22Rv1 (cell line): ENCODE data around the gene GP1BB.

Experiments used
- CTCF ChIP-seq: fragments of 450-650 bp; IDR thresholded peaks from 2 replicates; pipeline ENCODE4 v1.5.1; 2017; ENCODE audit warnings: mild to moderate bottlenecking
- ZFX ChIP-seq: fragments of 450-650 bp; IDR thresholded peaks from 2 replicates; pipeline ENCODE4 v1.6.1; 2017; ENCODE audit warnings: antibody characterized with exemption, borderline replicate concordance

DNA sequence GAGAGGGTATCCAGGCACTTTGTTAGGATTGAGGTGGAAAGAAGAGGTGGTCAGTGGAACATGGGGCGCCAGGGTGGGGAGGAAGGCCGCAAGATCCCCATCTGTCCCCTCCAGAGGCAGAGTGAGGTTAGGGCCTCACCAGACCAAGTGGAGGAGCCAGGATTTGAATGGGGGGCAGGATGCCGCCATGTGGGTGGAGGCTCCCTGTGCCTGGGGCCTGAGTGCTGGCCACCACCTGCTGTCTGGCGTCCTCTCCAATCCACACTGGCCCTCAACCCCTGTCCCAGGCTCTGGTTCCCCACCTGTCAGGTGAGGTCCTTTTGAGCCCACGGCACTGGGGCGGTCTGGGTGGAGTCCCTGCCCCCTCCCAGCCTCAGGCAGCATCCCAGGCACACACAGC lies 19.7 kb downstream of the GP1BB start:
- TF ChIP-seq CTCF (no peak), ZFX (no peak)
